HepG2 (cell line): Measurements from ENCODE around the gene GOLGB1. TPM values are rescaled to one million over a fixed set of nuclear protein-coding genes. Genes with fewer than 3 reads are reported as not detected.

Experiments used
- ATF7-NPFF ChIP-seq: sonication (generic); formaldehyde crosslinking; IDR thresholded peaks from 2 replicates; pipeline ENCODE4 v1.8.1; 2023; ENCODE audit warnings: mild to moderate bottlenecking, low read depth, missing genetic modification reagents, moderate library complexity
- BORCS8-MEF2B ChIP-seq: sonication (generic); formaldehyde crosslinking; IDR thresholded peaks from 2 replicates; pipeline ENCODE4 v1.8.0; 2022; ENCODE audit warnings: mild to moderate bottlenecking, missing genetic modification reagents
- CBX2 ChIP-seq, 2 experiments: fragments of 200-600 bp in 1 of 2; sonication (generic); formaldehyde crosslinking in 1 of 2; IDR thresholded peaks; 2 replicates each; pipeline versions ENCODE4 v1.7.0 to v1.8.1; 2018 to 2022; ENCODE audit warnings: low read depth in 2 of 2, low read length in 1 of 2, mild to moderate bottlenecking in 1 of 2, missing genetic modification reagents in 1 of 2
- CHD2 ChIP-seq: IDR thresholded peaks from 2 replicates; pipeline ENCODE4 v1.6.1; 2011; ENCODE audit warnings: low read depth, low read length, improper control_type of control experiment
- HDAC6 ChIP-seq: fragments of 200-600 bp; sonication (generic); IDR thresholded peaks from 2 replicates; pipeline ENCODE4 v1.7.0; 2017; ENCODE audit warnings: mild to moderate bottlenecking, antibody characterized with exemption, low read length, low read depth
- MBNL3 ChIP-seq: fragments of 250-450 bp; sonication (Bioruptor Pico); conservative IDR thresholded peaks from 2 replicates; pipeline ENCODE4 v1.8.0; 2022; ENCODE audit warnings: mild to moderate bottlenecking, inconsistent platforms
- PHF8 ChIP-seq: sonication (generic); formaldehyde crosslinking; IDR thresholded peaks from 2 replicates; pipeline ENCODE4 v1.5.0; 2020; ENCODE audit warnings: missing genetic modification reagents
- PITX1 ChIP-seq: sonication (generic); formaldehyde crosslinking; IDR thresholded peaks from 2 replicates; pipeline ENCODE4 v1.5.1; 2020; ENCODE audit warnings: mild to moderate bottlenecking, missing genetic modification reagents
- SCMH1 ChIP-seq: sonication (generic); formaldehyde crosslinking; IDR thresholded peaks from 2 replicates; pipeline ENCODE4 v1.9.0; 2021; ENCODE audit warnings: missing genetic modification reagents, mild to moderate bottlenecking, borderline replicate concordance
- TBX3 ChIP-seq: fragments of 450-650 bp; IDR thresholded peaks from 2 replicates; pipeline ENCODE4 v1.6.1; 2017; ENCODE audit warnings: antibody characterized with exemption, mild to moderate bottlenecking, inconsistent platforms, borderline replicate concordance
- ZBTB44 ChIP-seq: sonication (generic); formaldehyde crosslinking; IDR thresholded peaks from 2 replicates; pipeline ENCODE4 v1.4.0; 2020; ENCODE audit warnings: missing genetic modification reagents
- ZKSCAN8 ChIP-seq: IDR thresholded peaks from 2 replicates; pipeline ENCODE4 v1.6.1; 2016; ENCODE audit warnings: borderline replicate concordance, missing genetic modification reagents, missing compliant biosample characterization
- ZNF282 ChIP-seq: fragments of 450-650 bp; IDR thresholded peaks from 2 replicates; pipeline ENCODE4 v1.6.1; 2018; ENCODE audit not compliant: partially characterized antibody
- ZNF841 ChIP-seq: sonication (generic); formaldehyde crosslinking; IDR thresholded peaks from 2 replicates; pipeline ENCODE4 v1.8.1; 2023; ENCODE audit warnings: missing genetic modification reagents, borderline replicate concordance
- polyA plus RNA-seq, 8 experiments: library from polyadenylated mRNA; depleted of rRNA in 3 of 8; stranded (reverse) in 7 of 8; unstranded in 1 of 8; fragments of >200 nt; fragmentation: Illumina TruSeq in 4 of 8; extraction: Trizol in 4 of 8; gene quantifications; 2 replicates each; pipeline versions ENCODE4 v1.2.1 to v1.2.3, GENCODE V29; 2011 to 2016; ENCODE audit warnings: low read depth in 4 of 8, missing spikeins in 1 of 8, mixed read lengths in 1 of 8; ENCODE audit not compliant: insufficient read depth in 1 of 8
- total RNA-seq, 5 experiments: library from RNA; depleted of rRNA; stranded (reverse); fragments of >200 nt; fragmentation: Illumina TruSeq; extraction: Trizol; gene quantifications; 2 replicates each; pipeline ENCODE4 v1.2.3, GENCODE V29; 2016; ENCODE audit warnings: low read depth in 1 of 5
- TF ChIP-seq, protein P1 (sequence below): sonication (generic); formaldehyde crosslinking; IDR thresholded peaks from 2 replicates; pipeline ENCODE4 v1.5.1; 2020; ENCODE audit warnings: mild to moderate bottlenecking, missing genetic modification reagents, borderline replicate concordance
- TF ChIP-seq, protein P2 (sequence below): sonication (generic); formaldehyde crosslinking; IDR thresholded peaks from 2 replicates; pipeline ENCODE4 v1.8.1; 2022; ENCODE audit warnings: mild to moderate bottlenecking, missing genetic modification reagents
- TF ChIP-seq, protein P3 (sequence below): sonication (generic); formaldehyde crosslinking; IDR thresholded peaks from 2 replicates; pipeline ENCODE4 v1.4.0; 2020; ENCODE audit warnings: missing genetic modification reagents; ENCODE audit errors: not compliant biosample characterization
- TF ChIP-seq, protein P4 (sequence below): IDR thresholded peaks from 2 replicates; pipeline ENCODE4 v1.6.1; 2016; ENCODE audit warnings: low read depth

The GOLGB1 gene
- total and polyA plus RNA-seq, 2 of the 13 experiments (the other 11 are each of a cell fraction or from before 2014, with no cell fraction given), result 13.1 to 39.5 TPM

- TF ChIP-seq BORCS8-MEF2B (peak; percentile 76), MBNL3 (CRISPR knock-in tag) (no peak), SCMH1 (CRISPR knock-in tag) (no peak), ZBTB44 (CRISPR knock-in tag) (no peak), PHF8 (CRISPR knock-in tag) (peak; percentile 97), ZNF841 (CRISPR knock-in tag) (no peak), TBX3 (no peak; the same call in 1 of the 2 replicates), CBX2 (IDR thresholded peaks at IDR 0.05; ENCODE audit: low read depth, low read length) (no peak), CBX2 (CRISPR knock-in tag; IDR thresholded peaks at IDR 0.05; ENCODE audit: low read depth) (no peak), ATF7-NPFF (CRISPR knock-in tag) (no peak; the same call in 1 of the 2 replicates), CHD2 (0 out of 2 replicates have a peak, but pooled peaks have one; percentile 54), ZKSCAN8 (no peak), HDAC6 (no peak), PITX1 (CRISPR knock-in tag) (peak; percentile 99), ZNF282 (no peak)
- TF ChIP-seq, protein P1, sequence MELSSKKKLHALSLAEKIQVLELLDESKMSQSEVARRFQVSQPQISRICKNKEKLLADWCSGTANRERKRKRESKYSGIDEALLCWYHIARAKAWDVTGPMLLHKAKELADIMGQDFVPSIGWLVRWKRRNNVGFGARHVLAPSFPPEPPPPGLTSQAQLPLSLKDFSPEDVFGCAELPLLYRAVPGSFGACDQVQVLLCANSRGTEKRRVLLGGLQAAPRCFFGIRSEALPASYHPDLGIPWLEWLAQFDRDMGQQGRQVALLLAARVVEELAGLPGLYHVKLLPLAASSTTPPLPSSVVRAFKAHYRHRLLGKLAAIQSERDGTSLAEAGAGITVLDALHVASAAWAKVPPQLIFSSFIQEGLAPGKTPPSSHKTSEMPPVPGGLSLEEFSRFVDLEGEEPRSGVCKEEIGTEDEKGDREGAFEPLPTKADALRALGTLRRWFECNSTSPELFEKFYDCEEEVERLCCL (CRISPR knock-in tag), result peak; percentile 40; the same call in 1 of the 2 replicates
- TF ChIP-seq, protein P2, sequence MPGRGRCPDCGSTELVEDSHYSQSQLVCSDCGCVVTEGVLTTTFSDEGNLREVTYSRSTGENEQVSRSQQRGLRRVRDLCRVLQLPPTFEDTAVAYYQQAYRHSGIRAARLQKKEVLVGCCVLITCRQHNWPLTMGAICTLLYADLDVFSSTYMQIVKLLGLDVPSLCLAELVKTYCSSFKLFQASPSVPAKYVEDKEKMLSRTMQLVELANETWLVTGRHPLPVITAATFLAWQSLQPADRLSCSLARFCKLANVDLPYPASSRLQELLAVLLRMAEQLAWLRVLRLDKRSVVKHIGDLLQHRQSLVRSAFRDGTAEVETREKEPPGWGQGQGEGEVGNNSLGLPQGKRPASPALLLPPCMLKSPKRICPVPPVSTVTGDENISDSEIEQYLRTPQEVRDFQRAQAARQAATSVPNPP (CRISPR knock-in tag), result no peak
- TF ChIP-seq, protein P3, sequence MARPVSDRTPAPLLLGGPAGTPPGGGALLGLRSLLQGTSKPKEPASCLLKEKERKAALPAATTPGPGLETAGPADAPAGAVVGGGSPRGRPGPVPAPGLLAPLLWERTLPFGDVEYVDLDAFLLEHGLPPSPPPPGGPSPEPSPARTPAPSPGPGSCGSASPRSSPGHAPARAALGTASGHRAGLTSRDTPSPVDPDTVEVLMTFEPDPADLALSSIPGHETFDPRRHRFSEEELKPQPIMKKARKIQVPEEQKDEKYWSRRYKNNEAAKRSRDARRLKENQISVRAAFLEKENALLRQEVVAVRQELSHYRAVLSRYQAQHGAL (CRISPR knock-in tag), result no peak
- TF ChIP-seq, protein P4, sequence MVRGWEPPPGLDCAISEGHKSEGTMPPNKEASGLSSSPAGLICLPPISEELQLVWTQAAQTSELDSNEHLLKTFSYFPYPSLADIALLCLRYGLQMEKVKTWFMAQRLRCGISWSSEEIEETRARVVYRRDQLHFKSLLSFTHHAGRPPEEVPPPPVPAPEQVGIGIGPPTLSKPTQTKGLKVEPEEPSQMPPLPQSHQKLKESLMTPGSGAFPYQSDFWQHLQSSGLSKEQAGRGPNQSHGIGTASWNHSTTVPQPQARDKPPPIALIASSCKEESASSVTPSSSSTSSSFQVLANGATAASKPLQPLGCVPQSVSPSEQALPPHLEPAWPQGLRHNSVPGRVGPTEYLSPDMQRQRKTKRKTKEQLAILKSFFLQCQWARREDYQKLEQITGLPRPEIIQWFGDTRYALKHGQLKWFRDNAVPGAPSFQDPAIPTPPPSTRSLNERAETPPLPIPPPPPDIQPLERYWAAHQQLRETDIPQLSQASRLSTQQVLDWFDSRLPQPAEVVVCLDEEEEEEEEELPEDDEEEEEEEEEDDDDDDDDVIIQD, result peak; percentile 58
These were observed at the start of gene GOLGB1 (continued) for GRCh38 chr3:121749276-121750086.
